Peyer's patch (tissue), 4 donors: ENCODE data around the gene DOCK4. TPM values are rescaled to one million over a fixed set of nuclear protein-coding genes. Genes with fewer than 3 reads are reported as not detected.

ENCODE experiments used
- DNase-seq, 3 donors: peaks; one replicate each; pipeline ENCODE4 v3.0.0-alpha.2; 2017 to 2019
- H3K27ac ChIP-seq, 4 donors: fragments of 200-600 bp; sonication (generic); one replicate each; pipeline ENCODE4 v1.5.1; 2016 to 2019
- H3K27me3 ChIP-seq, 2 donors: fragments of 200-600 bp; sonication (generic); one replicate each; pipeline ENCODE4 v1.5.1; 2019
- H3K36me3 ChIP-seq, 3 donors: fragments of 200-600 bp; sonication (generic); one replicate each; pipeline ENCODE4 v1.5.1; 2016 to 2019
- H3K4me1 ChIP-seq, 4 donors: fragments of 200-600 bp; sonication (generic); one replicate each; pipeline ENCODE4 v1.5.1; 2016 to 2019
- H3K4me3 ChIP-seq, 4 donors: fragments of 200-600 bp; sonication (generic); 1 replicate in 3 of 4; 2 replicates in 1 of 4; pipeline ENCODE4 v1.5.1; 2016 to 2019; ENCODE audit warnings: mild to moderate bottlenecking in 1 of 4
- H3K9me3 ChIP-seq, 4 donors: fragments of 200-600 bp; sonication (generic); one replicate each; pipeline ENCODE4 v1.5.1; 2016 to 2019; ENCODE audit warnings: mild to moderate bottlenecking in 1 of 4
- POLR2A ChIP-seq, 2 donors: fragments of 450-650 bp; IDR thresholded peaks; one replicate each; pipeline ENCODE4 v1.5.1; 2017; ENCODE audit warnings: antibody characterized with exemption in 2 of 2, mild to moderate bottlenecking in 2 of 2, moderate library complexity in 2 of 2
- total RNA-seq, 4 donors: library from RNA; depleted of rRNA; stranded (reverse); fragments of >200 nt; gene quantifications; one replicate each; pipeline ENCODE4 v1.1.0, GENCODE V29; 2016
- TF ChIP-seq, protein P1 (sequence below), 6 experiments: fragments of 450-650 bp in 4 of 6; fragments of 200-600 bp in 2 of 6; sonication (generic) in 1 of 6; IDR thresholded peaks; one replicate each; pipeline ENCODE4 v1.5.1; 2017 to 2019; ENCODE audit warnings: antibody characterized with exemption in 6 of 6, mild to moderate bottlenecking in 3 of 6, moderate library complexity in 1 of 6

Gene DOCK4
- total RNA-seq, 4 donors from 2014 or later: 5.1 to 52.8 (median 15.5) TPM

DNA sequence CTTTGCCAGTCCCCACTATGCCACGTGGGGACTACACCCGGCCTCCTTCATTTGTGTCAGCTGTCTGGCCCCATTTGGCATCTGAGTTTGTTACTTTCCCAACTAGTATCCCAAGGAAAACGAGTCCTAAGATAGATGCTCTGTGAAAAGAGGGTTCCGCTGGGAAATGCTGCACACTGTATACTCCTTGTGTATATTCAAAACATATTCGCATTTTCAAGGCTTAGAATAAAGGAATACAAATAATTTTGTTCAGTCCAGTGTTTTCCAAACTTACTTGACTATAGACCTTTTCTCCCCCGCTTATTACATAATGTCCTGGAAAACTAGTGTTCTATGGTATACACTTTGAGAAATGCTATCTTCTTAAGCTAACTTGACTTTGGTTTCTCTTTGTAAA lies 476.1 kb downstream of the DOCK4 start:
- no peak for DNase-seq
- Histone ChIP-seq H3K4me1 (no peaks in the 10 kb centered on the region), H3K27me3 (no peaks in the 10 kb centered on the region), H3K27ac (no peak overlapping the region), H3K4me3 (no peak overlapping the region), H3K36me3 (peaks cover 0 to 5% (median 0%) of the 10 kb centered on the region in 3 donors), H3K9me3 (no peaks in the 10 kb centered on the region)
- TF ChIP-seq, protein P1, sequence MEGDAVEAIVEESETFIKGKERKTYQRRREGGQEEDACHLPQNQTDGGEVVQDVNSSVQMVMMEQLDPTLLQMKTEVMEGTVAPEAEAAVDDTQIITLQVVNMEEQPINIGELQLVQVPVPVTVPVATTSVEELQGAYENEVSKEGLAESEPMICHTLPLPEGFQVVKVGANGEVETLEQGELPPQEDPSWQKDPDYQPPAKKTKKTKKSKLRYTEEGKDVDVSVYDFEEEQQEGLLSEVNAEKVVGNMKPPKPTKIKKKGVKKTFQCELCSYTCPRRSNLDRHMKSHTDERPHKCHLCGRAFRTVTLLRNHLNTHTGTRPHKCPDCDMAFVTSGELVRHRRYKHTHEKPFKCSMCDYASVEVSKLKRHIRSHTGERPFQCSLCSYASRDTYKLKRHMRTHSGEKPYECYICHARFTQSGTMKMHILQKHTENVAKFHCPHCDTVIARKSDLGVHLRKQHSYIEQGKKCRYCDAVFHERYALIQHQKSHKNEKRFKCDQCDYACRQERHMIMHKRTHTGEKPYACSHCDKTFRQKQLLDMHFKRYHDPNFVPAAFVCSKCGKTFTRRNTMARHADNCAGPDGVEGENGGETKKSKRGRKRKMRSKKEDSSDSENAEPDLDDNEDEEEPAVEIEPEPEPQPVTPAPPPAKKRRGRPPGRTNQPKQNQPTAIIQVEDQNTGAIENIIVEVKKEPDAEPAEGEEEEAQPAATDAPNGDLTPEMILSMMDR (IDR thresholded peaks at IDR 0.05): no peak
- TF ChIP-seq POLR2A (IDR thresholded peaks at IDR 0.05): no peak

DNA sequence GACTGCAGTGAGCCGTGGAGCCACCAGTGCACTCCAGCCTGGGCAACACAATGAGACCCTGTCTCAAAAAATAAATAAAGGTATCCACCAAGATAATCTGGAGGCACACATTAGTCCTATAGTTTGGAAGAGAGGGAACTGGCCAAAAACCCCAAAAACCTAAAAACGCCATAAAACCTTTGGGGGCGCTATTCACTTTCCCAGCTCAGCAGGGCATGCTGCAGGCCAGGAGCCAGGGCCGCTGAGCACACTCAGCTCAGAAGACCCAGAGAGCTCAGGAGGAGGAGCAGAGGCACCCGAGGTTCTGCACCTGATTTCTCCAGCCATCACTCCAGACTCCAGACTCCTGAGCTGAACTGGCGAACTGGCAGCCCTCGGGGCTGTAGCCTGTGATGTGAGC lies 476.7 kb downstream of the DOCK4 start:
- no peak for TF ChIP-seq POLR2A (IDR thresholded peaks at IDR 0.05)
- TF ChIP-seq, protein P1 (IDR thresholded peaks at IDR 0.05): no peak
- no peaks in the 10 kb centered on the region for H3K27me3 ChIP-seq
- DNase-seq: no peak
- H3K9me3 ChIP-seq: no peaks in the 10 kb centered on the region
- H3K36me3 ChIP-seq: peaks cover 0 to 5% (median 0%) of the 10 kb centered on the region in 3 donors
- no peak overlapping the region for H3K27ac ChIP-seq
- no peak overlapping the region for H3K4me3 ChIP-seq
- H3K4me1 ChIP-seq: no peaks in the 10 kb centered on the region

DNA sequence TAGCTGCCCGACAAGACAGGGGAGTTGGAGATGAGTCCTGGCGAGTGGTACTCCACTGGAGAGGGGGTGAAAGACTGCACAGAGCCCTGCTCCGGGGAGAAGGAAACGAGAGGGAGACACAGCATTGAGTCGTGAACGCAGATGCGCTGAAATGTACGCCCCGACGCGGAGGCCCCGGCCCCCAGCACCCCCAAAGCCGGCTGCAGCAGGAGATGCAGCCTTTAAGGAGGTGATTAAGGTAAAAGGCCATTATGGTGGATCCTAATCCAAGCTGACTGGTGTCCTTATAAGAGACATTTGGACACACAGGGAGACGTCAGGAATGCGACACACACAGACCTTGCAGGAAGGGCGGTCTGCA lies 477.6 kb downstream of the DOCK4 start:
- TF ChIP-seq, protein P1 (IDR thresholded peaks at IDR 0.05): no peak
- no peak for TF ChIP-seq POLR2A (IDR thresholded peaks at IDR 0.05)
- no peaks in the 10 kb centered on the region for H3K9me3 ChIP-seq
- no peak for DNase-seq
- peaks cover 0 to 5% (median 0%) of the 10 kb centered on the region in 3 donors for H3K36me3 ChIP-seq
- no peak overlapping the region for H3K4me3 ChIP-seq
- H3K4me1 ChIP-seq: no peaks in the 10 kb centered on the region
- no peaks in the 10 kb centered on the region for H3K27me3 ChIP-seq
- H3K27ac ChIP-seq: no peak overlapping the region

DNA sequence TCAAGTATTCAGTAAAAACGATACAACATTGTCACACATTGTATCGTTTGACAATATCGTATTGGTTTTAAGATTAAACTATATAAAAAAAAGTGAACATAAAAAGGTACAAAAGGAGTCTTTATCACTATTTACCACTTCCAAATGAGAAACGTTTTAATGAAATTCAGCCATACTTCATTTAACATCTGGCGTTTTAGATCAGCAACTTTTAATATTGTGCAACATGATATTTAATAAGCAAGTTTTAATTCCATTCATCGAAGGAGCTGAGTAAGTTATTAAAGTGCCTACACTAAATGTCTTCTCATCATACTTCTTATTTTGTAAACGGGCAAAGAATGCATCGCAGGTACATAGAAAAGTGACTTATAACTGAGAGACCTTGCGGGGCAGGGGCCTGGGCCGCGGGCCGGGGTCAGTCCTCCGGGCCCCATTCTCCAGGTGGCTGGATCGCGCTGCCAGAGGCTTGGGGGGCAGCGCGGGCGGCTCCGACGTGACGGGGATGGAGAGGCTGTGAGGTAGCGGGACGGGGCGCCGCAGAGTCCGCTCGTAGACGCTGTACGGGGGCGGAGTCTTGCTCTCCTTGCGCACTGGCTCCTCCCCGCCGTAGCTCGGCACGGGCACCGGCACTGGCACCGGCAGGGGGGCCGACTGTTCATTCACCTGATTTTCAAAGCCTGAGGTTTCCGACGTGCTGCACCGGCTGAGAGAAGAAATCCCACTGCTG lies 478.1 kb downstream of the DOCK4 start:
- H3K9me3 ChIP-seq: no peaks in the 10 kb centered on the region
- H3K36me3 ChIP-seq: peaks cover 0 to 5% (median 0%) of the 10 kb centered on the region in 3 donors
- no peak for DNase-seq

DNA sequence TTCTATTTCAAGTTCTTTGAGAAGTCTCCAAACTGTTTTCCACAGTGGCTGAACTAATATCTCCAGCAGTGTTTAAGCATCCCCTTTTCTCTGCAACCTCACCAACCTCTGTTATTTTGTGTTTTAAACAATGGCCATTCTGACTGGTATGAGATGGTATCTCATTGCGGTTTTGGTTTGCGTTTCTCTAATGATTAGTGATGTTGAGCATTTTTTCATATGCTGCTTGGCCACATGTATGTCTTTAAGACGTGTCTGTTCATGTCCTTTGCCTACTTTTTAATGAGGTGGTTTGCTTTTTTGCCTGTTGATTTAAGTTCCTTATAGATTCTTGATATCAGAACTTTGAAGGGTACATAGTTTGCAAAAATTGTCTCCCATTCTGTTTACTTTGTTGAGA lies 487.3 kb downstream of the DOCK4 start:
- Histone ChIP-seq H3K27ac (no peak overlapping the region), H3K36me3 (no peaks in the 10 kb centered on the region), H3K4me3 (no peak overlapping the region), H3K9me3 (no peaks in the 10 kb centered on the region), H3K4me1 (no peaks in the 10 kb centered on the region), H3K27me3 (no peaks in the 10 kb centered on the region)
- DNase-seq: no peak
- TF ChIP-seq, protein P1 (IDR thresholded peaks at IDR 0.05): no peak
- no peak for TF ChIP-seq POLR2A (IDR thresholded peaks at IDR 0.05)

More for the DNA sequence above, 478.1 kb downstream of the DOCK4 start:
- H3K27ac ChIP-seq: no peak overlapping the region
- TF ChIP-seq, protein P1 (IDR thresholded peaks at IDR 0.05): no peak
- no peak for TF ChIP-seq POLR2A (IDR thresholded peaks at IDR 0.05)
- no peak overlapping the region for H3K4me3 ChIP-seq
- no peaks in the 10 kb centered on the region for H3K4me1 ChIP-seq
- no peaks in the 10 kb centered on the region for H3K27me3 ChIP-seq
